Measurements from ENCODE around the gene CLDN12.

Gene CLDN12

DNA sequence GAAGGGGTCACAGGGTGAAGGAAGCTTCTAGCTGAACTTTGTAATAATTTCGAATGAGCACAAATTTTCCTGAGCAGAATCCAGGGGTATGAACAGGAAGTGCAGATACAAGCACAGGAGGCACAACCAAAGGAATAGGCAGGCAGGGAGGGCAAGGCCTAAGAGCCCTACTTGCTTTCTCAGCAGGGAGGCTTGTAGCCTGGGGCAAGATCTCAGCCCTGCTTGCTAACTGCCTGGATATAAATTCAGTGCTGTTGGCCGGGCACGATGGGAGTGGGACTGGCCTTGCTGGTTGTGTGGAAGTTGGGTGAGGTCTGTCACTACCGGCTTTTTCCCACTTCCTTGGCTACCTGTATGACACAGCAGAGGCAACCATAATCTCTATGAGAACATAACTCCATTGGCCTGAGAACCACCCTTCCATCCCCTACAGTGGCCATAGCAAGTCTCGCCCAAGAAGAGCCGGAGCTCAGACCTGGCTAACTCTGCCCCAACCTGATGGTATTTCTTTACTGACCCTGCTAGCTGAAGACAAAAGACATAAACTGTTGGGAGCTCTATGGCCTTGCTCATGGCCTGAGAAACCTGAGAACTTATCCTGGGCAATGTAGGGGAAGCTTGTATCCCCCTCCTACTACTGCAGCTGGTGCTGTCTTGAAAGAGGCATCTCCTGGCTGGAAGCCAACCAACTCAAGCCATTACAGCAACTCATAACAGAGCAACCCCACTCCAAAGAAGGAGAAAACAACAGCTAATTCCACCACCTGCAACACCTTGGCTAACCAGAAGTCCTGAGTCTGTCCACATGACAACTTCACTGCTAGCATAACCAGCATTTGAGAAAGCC lies 27.6 kb downstream of the CLDN12 start:
- no peak for DNase-seq
- no peaks in the 10 kb centered on the region for H3K36me3 ChIP-seq (ENCODE audit: control insufficient read depth, insufficient read depth, low read length)

GRCh38 chr7:90432752-90433151 lies 29.5 kb downstream of the CLDN12 start:
- Histone ChIP-seq H3K4me3 (ENCODE audit: insufficient read depth, low read depth, low read length, poor library complexity, severe bottlenecking) (no peak overlapping the region), H3K4me1 (ENCODE audit: control insufficient read depth, insufficient read depth, low read length, poor library complexity, severe bottlenecking) (no peaks in the 10 kb centered on the region), H3K27me3 (replicated peaks; ENCODE audit: control insufficient read depth, insufficient read depth, low read length, poor library complexity, severe bottlenecking) (no peaks in the 10 kb centered on the region), H3K36me3 (ENCODE audit: control insufficient read depth, insufficient read depth, low read length) (no peaks in the 10 kb centered on the region), H3K9me3 (ENCODE audit: control insufficient read depth, low read length) (no peaks in the 10 kb centered on the region), H3K27ac (ENCODE audit: insufficient read depth, low read length, poor library complexity, severe bottlenecking) (no peak overlapping the region)
- DNase-seq, result no peak

More for the DNA sequence above, 27.6 kb downstream of the CLDN12 start:
- H3K9me3 ChIP-seq (ENCODE audit: control insufficient read depth, low read length), result no peaks in the 10 kb centered on the region
- H3K4me3 ChIP-seq (ENCODE audit: insufficient read depth, low read depth, low read length, poor library complexity, severe bottlenecking), result no peak overlapping the region
- H3K27ac ChIP-seq (ENCODE audit: insufficient read depth, low read length, poor library complexity, severe bottlenecking), result no peak overlapping the region
- no peaks in the 10 kb centered on the region for H3K4me1 ChIP-seq (ENCODE audit: control insufficient read depth, insufficient read depth, low read length, poor library complexity, severe bottlenecking)
- no peaks in the 10 kb centered on the region for H3K27me3 ChIP-seq (replicated peaks; ENCODE audit: control insufficient read depth, insufficient read depth, low read length, poor library complexity, severe bottlenecking)

DNA sequence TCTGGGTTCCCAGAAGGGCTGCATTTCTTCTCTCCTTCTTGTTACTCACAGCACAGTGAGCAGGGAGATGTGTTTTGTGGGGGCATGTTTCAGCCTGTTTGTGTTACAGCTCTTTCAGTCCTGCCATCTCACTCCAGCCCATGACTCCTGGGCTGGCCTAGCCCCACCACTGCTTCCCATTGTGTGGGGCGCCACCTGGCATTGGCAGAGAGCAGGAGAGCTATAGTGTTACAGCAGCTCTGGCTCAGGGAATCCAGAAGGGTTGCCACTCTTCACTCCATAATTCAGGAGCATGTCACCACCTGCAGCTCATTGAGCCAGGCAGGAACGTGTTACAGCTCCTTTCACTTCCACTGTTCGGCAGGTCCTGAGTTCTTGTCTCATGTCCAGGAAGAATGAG lies 30.0 kb downstream of the CLDN12 start:
- H3K4me3 ChIP-seq (ENCODE audit: insufficient read depth, low read depth, low read length, poor library complexity, severe bottlenecking), result no peak overlapping the region
- no peak overlapping the region for H3K27ac ChIP-seq (ENCODE audit: insufficient read depth, low read length, poor library complexity, severe bottlenecking)
- no peaks in the 10 kb centered on the region for H3K9me3 ChIP-seq (ENCODE audit: control insufficient read depth, low read length)
- DNase-seq, result no peak
- no peaks in the 10 kb centered on the region for H3K36me3 ChIP-seq (ENCODE audit: control insufficient read depth, insufficient read depth, low read length)
- no peaks in the 10 kb centered on the region for H3K27me3 ChIP-seq (replicated peaks; ENCODE audit: control insufficient read depth, insufficient read depth, low read length, poor library complexity, severe bottlenecking)
- H3K4me1 ChIP-seq (ENCODE audit: control insufficient read depth, insufficient read depth, low read length, poor library complexity, severe bottlenecking), result no peaks in the 10 kb centered on the region

GRCh38 chr7:90445633-90446032 lies 42.4 kb downstream of the CLDN12 start:
- Histone ChIP-seq H3K9me3 (ENCODE audit: control insufficient read depth, low read length) (no peaks in the 10 kb centered on the region), H3K36me3 (ENCODE audit: control insufficient read depth, insufficient read depth, low read length) (no peaks in the 10 kb centered on the region), H3K4me3 (ENCODE audit: insufficient read depth, low read depth, low read length, poor library complexity, severe bottlenecking) (no peak overlapping the region), H3K27me3 (replicated peaks; ENCODE audit: control insufficient read depth, insufficient read depth, low read length, poor library complexity, severe bottlenecking) (no peaks in the 10 kb centered on the region), H3K27ac (ENCODE audit: insufficient read depth, low read length, poor library complexity, severe bottlenecking) (no peak overlapping the region), H3K4me1 (ENCODE audit: control insufficient read depth, insufficient read depth, low read length, poor library complexity, severe bottlenecking) (no peaks in the 10 kb centered on the region)
- no peak for DNase-seq

GRCh38 chr7:90446137-90446899 lies 43.1 kb downstream of the CLDN12 start:
- no peak for DNase-seq
- H3K4me1 ChIP-seq (ENCODE audit: control insufficient read depth, insufficient read depth, low read length, poor library complexity, severe bottlenecking), result no peaks in the 10 kb centered on the region
- H3K9me3 ChIP-seq (ENCODE audit: control insufficient read depth, low read length), result no peaks in the 10 kb centered on the region
- H3K4me3 ChIP-seq (ENCODE audit: insufficient read depth, low read depth, low read length, poor library complexity, severe bottlenecking), result no peak overlapping the region
- H3K27ac ChIP-seq (ENCODE audit: insufficient read depth, low read length, poor library complexity, severe bottlenecking), result no peak overlapping the region
- no peaks in the 10 kb centered on the region for H3K27me3 ChIP-seq (replicated peaks; ENCODE audit: control insufficient read depth, insufficient read depth, low read length, poor library complexity, severe bottlenecking)
- no peaks in the 10 kb centered on the region for H3K36me3 ChIP-seq (ENCODE audit: control insufficient read depth, insufficient read depth, low read length)

GRCh38 chr7:90453259-90453891 lies 50.1 kb downstream of the CLDN12 start:
- no peaks in the 10 kb centered on the region for H3K9me3 ChIP-seq (ENCODE audit: control insufficient read depth, low read length)
- H3K4me1 ChIP-seq (ENCODE audit: control insufficient read depth, insufficient read depth, low read length, poor library complexity, severe bottlenecking), result no peaks in the 10 kb centered on the region
- no peaks in the 10 kb centered on the region for H3K27me3 ChIP-seq (replicated peaks; ENCODE audit: control insufficient read depth, insufficient read depth, low read length, poor library complexity, severe bottlenecking)
- no peak for DNase-seq
- H3K36me3 ChIP-seq (ENCODE audit: control insufficient read depth, insufficient read depth, low read length), result no peaks in the 10 kb centered on the region
- H3K27ac ChIP-seq (ENCODE audit: insufficient read depth, low read length, poor library complexity, severe bottlenecking), result no peak overlapping the region
- no peak overlapping the region for H3K4me3 ChIP-seq (ENCODE audit: insufficient read depth, low read depth, low read length, poor library complexity, severe bottlenecking)

DNA sequence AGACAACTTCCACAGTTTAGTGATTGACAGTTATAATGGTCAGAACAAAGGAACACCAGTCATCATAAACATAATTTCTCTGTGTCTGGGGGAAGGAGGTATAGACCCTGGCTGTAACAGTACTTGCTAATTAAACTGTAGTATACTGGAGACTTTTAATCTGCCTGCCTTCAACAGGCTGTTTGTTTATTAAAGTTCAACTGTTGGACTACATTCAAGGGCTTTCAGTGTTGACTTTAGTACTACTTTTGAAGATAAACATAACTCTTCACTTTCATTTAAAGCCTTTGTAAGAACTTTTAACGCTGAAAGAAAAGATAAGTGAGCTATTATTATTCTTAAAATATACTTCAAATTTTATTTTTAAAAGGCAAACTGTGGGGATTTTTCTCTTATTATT lies 50.7 kb downstream of the CLDN12 start:
- no peak for DNase-seq
- no peaks in the 10 kb centered on the region for H3K27me3 ChIP-seq (replicated peaks; ENCODE audit: control insufficient read depth, insufficient read depth, low read length, poor library complexity, severe bottlenecking)
- no peaks in the 10 kb centered on the region for H3K36me3 ChIP-seq (ENCODE audit: control insufficient read depth, insufficient read depth, low read length)
- no peaks in the 10 kb centered on the region for H3K4me1 ChIP-seq (ENCODE audit: control insufficient read depth, insufficient read depth, low read length, poor library complexity, severe bottlenecking)
- H3K4me3 ChIP-seq (ENCODE audit: insufficient read depth, low read depth, low read length, poor library complexity, severe bottlenecking), result no peak overlapping the region
- no peak overlapping the region for H3K27ac ChIP-seq (ENCODE audit: insufficient read depth, low read length, poor library complexity, severe bottlenecking)
- H3K9me3 ChIP-seq (ENCODE audit: control insufficient read depth, low read length), result no peaks in the 10 kb centered on the region

DNA sequence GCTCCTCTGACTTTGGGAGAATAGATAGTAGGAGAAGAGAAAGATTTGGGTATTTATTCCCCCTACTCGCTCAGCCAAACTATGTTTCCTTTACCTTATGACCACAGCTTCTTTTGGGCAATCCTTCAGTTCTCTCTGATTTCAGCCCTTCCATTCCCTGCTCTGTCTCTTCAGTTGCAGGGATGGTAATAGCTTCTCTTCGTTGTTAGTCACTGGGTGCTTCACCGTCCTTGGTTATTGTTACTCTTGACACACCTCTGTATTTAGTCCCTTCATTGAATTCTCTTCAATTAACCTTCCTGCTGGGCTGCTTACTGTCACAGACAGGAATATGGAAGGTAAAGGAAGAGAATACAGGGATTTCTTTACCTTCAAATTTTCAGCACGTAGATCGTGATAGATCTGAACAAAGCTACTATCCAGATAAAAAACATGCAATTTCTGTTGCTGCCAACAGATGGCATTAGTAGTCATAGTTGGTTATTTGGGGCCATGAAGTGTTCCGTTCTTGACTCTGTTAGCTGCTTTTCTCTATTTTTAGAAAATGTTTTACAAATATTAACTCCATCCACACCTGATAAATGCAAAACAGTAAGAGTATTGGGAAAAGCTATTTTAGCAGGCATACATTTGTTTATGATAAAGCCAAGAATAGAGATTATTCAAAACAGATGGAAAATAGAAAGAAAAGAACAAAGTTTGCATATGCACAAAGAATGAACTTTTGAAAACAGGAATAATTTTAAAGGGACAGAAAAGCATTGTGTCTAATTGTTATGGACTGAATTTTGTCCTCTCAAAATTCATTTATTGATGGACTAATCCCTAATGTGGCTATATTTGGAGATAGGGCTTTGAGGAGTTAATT lies 52.1 kb downstream of the CLDN12 start:
- Histone ChIP-seq H3K4me3 (ENCODE audit: insufficient read depth, low read depth, low read length, poor library complexity, severe bottlenecking) (no peak overlapping the region), H3K9me3 (ENCODE audit: control insufficient read depth, low read length) (no peaks in the 10 kb centered on the region), H3K36me3 (ENCODE audit: control insufficient read depth, insufficient read depth, low read length) (no peaks in the 10 kb centered on the region), H3K27me3 (replicated peaks; ENCODE audit: control insufficient read depth, insufficient read depth, low read length, poor library complexity, severe bottlenecking) (no peaks in the 10 kb centered on the region), H3K27ac (ENCODE audit: insufficient read depth, low read length, poor library complexity, severe bottlenecking) (no peak overlapping the region), H3K4me1 (ENCODE audit: control insufficient read depth, insufficient read depth, low read length, poor library complexity, severe bottlenecking) (no peaks in the 10 kb centered on the region)
- DNase-seq, result no peak

GRCh38 chr7:90458104-90458503 lies 54.8 kb downstream of the CLDN12 start:
- H3K36me3 ChIP-seq (ENCODE audit: control insufficient read depth, insufficient read depth, low read length), result no peaks in the 10 kb centered on the region
- H3K27me3 ChIP-seq (replicated peaks; ENCODE audit: control insufficient read depth, insufficient read depth, low read length, poor library complexity, severe bottlenecking), result no peaks in the 10 kb centered on the region
- no peak for DNase-seq
- no peaks in the 10 kb centered on the region for H3K9me3 ChIP-seq (ENCODE audit: control insufficient read depth, low read length)
- H3K4me1 ChIP-seq (ENCODE audit: control insufficient read depth, insufficient read depth, low read length, poor library complexity, severe bottlenecking), result no peaks in the 10 kb centered on the region
- H3K27ac ChIP-seq (ENCODE audit: insufficient read depth, low read length, poor library complexity, severe bottlenecking), result no peak overlapping the region
- no peak overlapping the region for H3K4me3 ChIP-seq (ENCODE audit: insufficient read depth, low read depth, low read length, poor library complexity, severe bottlenecking)
